NCI-H146 treated with DMSO at 0.1 percent for 48 hours (cell line): ENCODE measurements around the gene ATP4A.

Experiments
- DNase-seq: peaks from one replicate; lab custom pipeline; 2025; ENCODE audit not compliant: unreplicated experiment; lab: John Stamatoyannopoulos, UW

ATP4A gene

DNA sequence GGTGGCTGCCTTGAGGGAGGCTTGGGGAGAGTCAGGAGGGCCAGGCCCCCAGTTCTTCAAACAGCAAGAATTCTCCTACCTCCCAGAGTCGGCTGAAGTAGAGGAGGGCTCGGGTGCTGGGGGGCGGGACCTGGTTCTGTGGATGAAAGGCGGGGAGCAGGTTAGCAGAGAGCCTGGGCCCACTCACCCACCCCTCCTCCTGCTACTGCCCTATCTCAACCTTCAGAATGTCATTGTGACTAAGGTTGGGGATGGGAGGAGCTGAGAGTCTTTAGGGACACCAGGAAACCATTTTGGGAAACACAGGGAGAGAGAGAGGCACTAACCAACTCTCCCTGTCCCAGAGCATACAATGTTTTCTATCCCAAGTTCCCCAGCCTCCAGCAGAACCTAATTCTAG, 60.7 kb downstream of the ATP4A start:
- no peak for DNase-seq

DNA sequence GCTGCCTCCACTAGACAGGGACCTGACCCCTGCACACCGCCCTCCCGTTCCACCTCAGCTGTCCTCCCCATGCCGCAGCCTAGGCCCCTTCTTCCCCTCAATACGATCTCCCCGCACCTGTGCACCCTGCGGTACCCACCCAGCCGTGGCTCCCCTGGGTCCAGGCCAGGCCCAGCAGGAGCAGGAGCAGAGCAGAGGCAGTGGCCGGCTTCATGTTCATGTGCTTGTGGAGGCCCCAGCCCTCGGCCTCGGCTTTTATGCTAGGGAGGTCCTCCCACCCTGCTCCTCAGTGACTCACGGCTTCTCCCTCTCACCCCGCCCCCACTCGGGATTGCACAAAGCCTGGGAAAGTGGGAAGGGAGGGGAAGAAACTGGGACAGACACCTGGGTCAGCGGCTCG, 61.8 kb downstream of the ATP4A start:
- DNase-seq, result no peak

DNA sequence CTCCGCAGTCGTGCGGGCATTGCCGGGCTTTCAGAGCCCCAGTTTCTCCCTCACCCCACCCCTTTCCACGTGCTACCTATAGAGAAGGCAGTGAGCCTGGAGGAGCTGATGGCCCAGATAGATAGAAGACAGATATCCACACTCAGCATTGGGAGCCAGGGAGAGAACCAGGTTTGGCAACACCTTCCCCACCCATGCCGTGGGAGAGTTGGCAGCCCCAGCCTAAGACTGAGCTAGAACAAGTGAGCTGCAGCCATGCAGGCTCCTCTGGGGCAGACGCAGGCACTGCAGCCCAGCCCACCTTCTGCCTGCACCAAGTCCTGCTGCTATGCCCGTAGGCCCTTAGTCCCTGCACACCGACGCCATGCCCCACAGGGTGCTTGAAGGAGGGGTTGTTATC, 62.8 kb downstream of the ATP4A start:
- no peak for DNase-seq
